ENCODE results near the gene SLC30A4. TPM values are rescaled to one million over a fixed set of nuclear protein-coding genes. Genes with fewer than 3 reads are reported as not detected.
"Not testable (repeated sequence)": the region's sequence is repeated elsewhere in the genome, so short reads cannot be mapped to it uniquely, and the experiment has no call there.

Gene SLC30A4
- total RNA-seq, 3 donors from 2014 or later: 5.6 to 11.5 (median 5.9) TPM

DNA sequence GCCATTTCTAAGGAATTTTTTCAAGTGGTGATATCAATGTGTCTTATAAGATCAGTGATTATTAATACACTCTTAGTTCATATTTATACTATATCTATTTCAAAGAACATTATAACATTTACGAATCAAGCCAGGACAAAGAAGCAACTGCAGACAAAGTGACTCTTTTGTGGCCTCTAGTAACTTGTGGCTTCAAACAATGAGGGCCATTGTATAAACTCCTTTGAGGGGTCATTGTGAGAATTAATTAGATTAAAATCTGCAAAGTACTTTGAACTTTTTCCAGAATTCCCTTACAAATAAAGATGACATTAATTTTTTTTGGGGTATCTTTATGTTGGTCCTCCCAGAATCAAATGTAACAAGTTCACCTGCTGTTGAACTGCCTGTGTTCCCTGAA is 12.3 kb upstream of the SLC30A4 start:
- Histone ChIP-seq H3K4me1 (no peaks in the 10 kb centered on the region), H3K27ac (no peak overlapping the region), H3K4me3 (no peak overlapping the region), H3K27me3 (no peaks in the 10 kb centered on the region), H3K36me3 (no peaks in the 10 kb centered on the region), H3K9me3 (no peaks in the 10 kb centered on the region)
- TF ChIP-seq POLR2AphosphoS5 (IDR thresholded peaks at IDR 0.05): no peak
- no peak for TF ChIP-seq POLR2A (IDR thresholded peaks at IDR 0.05)
- TF ChIP-seq, protein P1, sequence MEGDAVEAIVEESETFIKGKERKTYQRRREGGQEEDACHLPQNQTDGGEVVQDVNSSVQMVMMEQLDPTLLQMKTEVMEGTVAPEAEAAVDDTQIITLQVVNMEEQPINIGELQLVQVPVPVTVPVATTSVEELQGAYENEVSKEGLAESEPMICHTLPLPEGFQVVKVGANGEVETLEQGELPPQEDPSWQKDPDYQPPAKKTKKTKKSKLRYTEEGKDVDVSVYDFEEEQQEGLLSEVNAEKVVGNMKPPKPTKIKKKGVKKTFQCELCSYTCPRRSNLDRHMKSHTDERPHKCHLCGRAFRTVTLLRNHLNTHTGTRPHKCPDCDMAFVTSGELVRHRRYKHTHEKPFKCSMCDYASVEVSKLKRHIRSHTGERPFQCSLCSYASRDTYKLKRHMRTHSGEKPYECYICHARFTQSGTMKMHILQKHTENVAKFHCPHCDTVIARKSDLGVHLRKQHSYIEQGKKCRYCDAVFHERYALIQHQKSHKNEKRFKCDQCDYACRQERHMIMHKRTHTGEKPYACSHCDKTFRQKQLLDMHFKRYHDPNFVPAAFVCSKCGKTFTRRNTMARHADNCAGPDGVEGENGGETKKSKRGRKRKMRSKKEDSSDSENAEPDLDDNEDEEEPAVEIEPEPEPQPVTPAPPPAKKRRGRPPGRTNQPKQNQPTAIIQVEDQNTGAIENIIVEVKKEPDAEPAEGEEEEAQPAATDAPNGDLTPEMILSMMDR (IDR thresholded peaks at IDR 0.05): no peak
- intact Hi-C loops (cut with DNase I; ENCODE audit: low total_unique reads): loop anchor here (10.0 kb wide), 1 partner anchor 600 kb away; no protein-coding TSS in a partner anchor
- no peak for DNase-seq (ENCODE audit: low spot score in 2 of 2)

DNA sequence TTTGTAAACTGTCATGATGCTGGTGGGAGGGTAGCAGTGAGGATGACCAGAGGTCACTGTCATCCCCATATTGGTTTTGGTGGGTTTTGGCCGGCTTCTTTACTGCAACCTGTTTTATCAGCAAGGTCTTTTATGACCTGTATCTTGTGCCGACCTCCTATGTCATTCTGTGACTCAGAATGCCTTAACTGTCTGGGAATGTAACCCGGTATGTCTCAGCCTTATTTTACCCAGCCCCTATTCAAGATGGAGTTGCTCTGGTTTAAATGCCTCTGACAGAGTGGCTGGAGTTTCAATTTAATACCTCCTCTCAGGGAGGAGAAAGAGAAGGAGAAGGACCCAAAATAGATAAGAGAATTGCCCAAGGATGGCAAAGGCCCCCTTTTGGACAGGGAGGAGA is 10.3 kb upstream of the SLC30A4 start:
- H3K4me3 ChIP-seq; H3K36me3 ChIP-seq; DNase-seq (ENCODE audit: low spot score in 2 of 2); H3K27ac ChIP-seq; H3K27me3 ChIP-seq; H3K9me3 ChIP-seq; H3K4me1 ChIP-seq: not testable (repeated sequence)
- intact Hi-C loops (cut with DNase I; ENCODE audit: low total_unique reads): loop anchor here (10.0 kb wide), 1 partner anchor 602 kb away; no protein-coding TSS in a partner anchor

DNA sequence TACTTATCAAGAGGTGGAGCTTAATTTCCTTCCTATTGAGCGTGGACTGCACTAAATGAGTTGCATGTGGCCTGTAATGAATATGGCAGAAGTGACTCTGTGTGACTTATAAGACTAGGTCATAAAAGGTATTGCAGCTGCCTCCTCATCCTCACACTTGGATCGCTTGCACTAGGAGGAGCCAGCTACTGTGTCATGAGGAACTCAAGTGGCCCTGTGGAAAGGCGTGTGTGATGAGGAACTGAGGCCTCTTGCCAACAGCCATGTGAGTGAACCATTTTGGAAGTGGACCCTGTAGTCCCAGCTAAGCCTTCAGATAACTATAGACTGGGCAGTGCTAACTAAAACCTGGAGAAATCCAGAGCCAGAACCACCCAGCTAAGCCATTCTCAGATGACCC is 7.1 kb upstream of the SLC30A4 start:
- no peak overlapping the region for H3K4me3 ChIP-seq
- H3K36me3 ChIP-seq: no peaks in the 10 kb centered on the region
- no peak overlapping the region for H3K27ac ChIP-seq
- intact Hi-C loops (cut with DNase I; ENCODE audit: low total_unique reads): loop anchor here (2.0 to 10.0 kb wide), 2 partner anchors 51 to 605 kb away; no protein-coding TSS in a partner anchor
- H3K4me1 ChIP-seq: no peaks in the 10 kb centered on the region
- no peaks in the 10 kb centered on the region for H3K27me3 ChIP-seq
- TF ChIP-seq POLR2AphosphoS5 (IDR thresholded peaks at IDR 0.05) (no peak), POLR2A (IDR thresholded peaks at IDR 0.05) (no peak)
- TF ChIP-seq, protein P1 (IDR thresholded peaks at IDR 0.05): no peak
- DNase-seq (ENCODE audit: low spot score in 2 of 2): no peak
- no peaks in the 10 kb centered on the region for H3K9me3 ChIP-seq

DNA sequence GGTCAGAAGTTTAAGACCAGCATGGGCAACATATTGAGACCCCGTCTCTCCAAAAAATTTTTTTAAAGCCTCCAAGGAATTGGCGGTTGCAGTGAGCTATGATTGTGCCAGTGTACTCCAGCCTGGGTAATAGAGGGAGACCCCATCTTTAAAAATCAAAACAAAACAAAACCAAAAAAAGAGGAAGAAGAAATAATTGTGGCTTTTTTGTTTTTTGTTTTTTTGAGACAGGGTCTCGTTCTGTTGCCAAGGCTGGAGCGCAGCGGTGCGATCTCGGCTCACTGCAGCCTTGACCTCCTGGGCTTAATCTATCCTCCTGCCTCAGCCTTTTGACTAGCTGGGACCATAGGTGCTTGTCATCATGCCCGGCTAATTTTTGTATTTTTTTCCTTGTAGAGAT is 4.5 kb upstream of the SLC30A4 start:
- Histone ChIP-seq H3K4me1 (no peaks in the 10 kb centered on the region), H3K27ac (no peak overlapping the region), H3K36me3 (no peaks in the 10 kb centered on the region), H3K9me3 (no peaks in the 10 kb centered on the region), H3K4me3 (no peak overlapping the region), H3K27me3 (no peaks in the 10 kb centered on the region)
- no peak for DNase-seq (ENCODE audit: low spot score in 2 of 2)
- TF ChIP-seq, protein P1 (IDR thresholded peaks at IDR 0.05): no peak
- TF ChIP-seq POLR2AphosphoS5 (IDR thresholded peaks at IDR 0.05) (no peak), POLR2A (IDR thresholded peaks at IDR 0.05) (no peak)
- intact Hi-C loops (cut with DNase I; ENCODE audit: low total_unique reads): no loop called here

DNA sequence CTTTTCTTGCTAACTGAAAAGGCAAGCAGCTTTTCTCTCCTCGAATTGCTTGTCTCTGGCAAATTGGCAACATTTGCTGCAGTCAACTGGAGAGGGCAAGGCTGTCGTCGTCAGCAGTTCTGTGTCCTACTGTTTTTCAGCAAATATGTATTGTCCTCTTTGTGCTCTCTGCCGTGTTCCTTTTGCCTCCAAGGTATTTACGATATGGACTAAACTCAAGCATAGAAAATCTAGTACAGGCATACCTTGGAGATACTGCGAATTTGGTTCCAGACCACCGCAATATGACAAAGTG is 558 bp upstream of the SLC30A4 start:
- intact Hi-C loops (cut with DNase I; ENCODE audit: low total_unique reads): no loop called here
- Histone ChIP-seq H3K27ac (peak overlapping the region; percentile 79 to 92), H3K9me3 (no peaks in the 10 kb centered on the region), H3K36me3 (no peaks in the 10 kb centered on the region), H3K4me1 (no peaks in the 10 kb centered on the region), H3K27me3 (no peaks in the 10 kb centered on the region), H3K4me3 (peak overlapping the region; percentile 75 to 85 (median 80))
- TF ChIP-seq, protein P1 (IDR thresholded peaks at IDR 0.05): no peak
- TF ChIP-seq POLR2AphosphoS5 (IDR thresholded peaks at IDR 0.05): no peak
- no peak for TF ChIP-seq POLR2A (IDR thresholded peaks at IDR 0.05)
- DNase-seq (ENCODE audit: low spot score in 2 of 2): no peak
